ENCODE results near the gene PSMD4. TPM values are rescaled to one million over a fixed set of nuclear protein-coding genes. Genes with fewer than 3 reads are reported as not detected.

Gene PSMD4
- total RNA-seq, 2 experiments from 2014 or later, result 57.2 TPM

DNA sequence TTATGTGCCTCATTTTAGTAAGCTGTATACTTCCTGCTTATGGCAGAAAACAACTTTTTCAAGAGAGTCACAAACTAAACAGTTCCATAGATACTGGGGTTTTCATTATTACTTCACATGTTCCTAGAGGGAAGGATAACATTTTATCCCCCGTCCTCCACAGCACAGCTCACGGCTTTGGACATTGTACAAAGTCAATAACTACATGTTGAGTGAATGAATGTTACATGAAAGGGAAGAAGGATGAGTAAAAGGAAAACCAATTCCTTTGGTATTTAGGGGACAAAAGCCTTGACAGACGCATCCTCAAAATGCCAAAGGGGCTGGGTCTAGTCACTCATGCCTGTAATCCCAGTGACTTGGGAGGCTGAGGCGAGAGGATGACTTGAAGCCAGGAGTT is 57.9 kb downstream of the PSMD4 start:
- H3K27ac Mint-ChIP-seq, result peak overlapping the region; percentile 59
- Histone ChIP-seq H3K4me1 (ENCODE audit: insufficient read depth, low read length) (peaks cover 28% of the 10 kb centered on the region), H3K4me3 (ENCODE audit: low read length) (no peak overlapping the region), H3K27ac (ENCODE audit: low read depth in 1 of 2, low read length in 2 of 2) (peak overlapping the region; percentile 25 to 39), H3K36me3 (ENCODE audit: insufficient read depth, low read length) (peaks cover 94% of the 10 kb centered on the region), H3K27me3 (ENCODE audit: control insufficient read depth in 1 of 2, insufficient read depth in 2 of 2, low read length in 2 of 2) (no peaks in the 10 kb centered on the region), H3K9me3 (ENCODE audit: control insufficient read depth in 1 of 2, insufficient read depth in 1 of 2, low read length in 2 of 2) (no peaks in the 10 kb centered on the region)
- TF ChIP-seq, protein P1, sequence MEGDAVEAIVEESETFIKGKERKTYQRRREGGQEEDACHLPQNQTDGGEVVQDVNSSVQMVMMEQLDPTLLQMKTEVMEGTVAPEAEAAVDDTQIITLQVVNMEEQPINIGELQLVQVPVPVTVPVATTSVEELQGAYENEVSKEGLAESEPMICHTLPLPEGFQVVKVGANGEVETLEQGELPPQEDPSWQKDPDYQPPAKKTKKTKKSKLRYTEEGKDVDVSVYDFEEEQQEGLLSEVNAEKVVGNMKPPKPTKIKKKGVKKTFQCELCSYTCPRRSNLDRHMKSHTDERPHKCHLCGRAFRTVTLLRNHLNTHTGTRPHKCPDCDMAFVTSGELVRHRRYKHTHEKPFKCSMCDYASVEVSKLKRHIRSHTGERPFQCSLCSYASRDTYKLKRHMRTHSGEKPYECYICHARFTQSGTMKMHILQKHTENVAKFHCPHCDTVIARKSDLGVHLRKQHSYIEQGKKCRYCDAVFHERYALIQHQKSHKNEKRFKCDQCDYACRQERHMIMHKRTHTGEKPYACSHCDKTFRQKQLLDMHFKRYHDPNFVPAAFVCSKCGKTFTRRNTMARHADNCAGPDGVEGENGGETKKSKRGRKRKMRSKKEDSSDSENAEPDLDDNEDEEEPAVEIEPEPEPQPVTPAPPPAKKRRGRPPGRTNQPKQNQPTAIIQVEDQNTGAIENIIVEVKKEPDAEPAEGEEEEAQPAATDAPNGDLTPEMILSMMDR (IDR thresholded peaks at IDR 0.05), result no peak
- POLR2A ChIA-PET, result interaction anchor here (2.1 kb wide), 1 partner anchor 15 kb away, joined by 8 read pairs; the partner anchor contains the start of gene PI4KB
- CTCF ChIA-PET, result interaction anchor here (2.0 to 3.3 kb wide), 2 partner anchors 11 to 28 kb away, joined by 11 to 14 read pairs; no protein-coding TSS in a partner anchor
- ATAC-seq (ENCODE audit: poor library complexity) (no peak), DNase-seq (no peak)
- intact Hi-C loops (cut with DNase I, micrococcal nuclease), result no loop called here
- H3K4me3 Mint-ChIP-seq, result no peak overlapping the region
- no peaks in the 10 kb centered on the region for H3K9me3 Mint-ChIP-seq
- peaks cover 89% of the 10 kb centered on the region for H3K36me3 Mint-ChIP-seq (ENCODE audit: low read depth)
- no peaks in the 10 kb centered on the region for H3K27me3 Mint-ChIP-seq
- H3K4me1 Mint-ChIP-seq (ENCODE audit: low read depth), result peaks cover 46% of the 10 kb centered on the region

DNA sequence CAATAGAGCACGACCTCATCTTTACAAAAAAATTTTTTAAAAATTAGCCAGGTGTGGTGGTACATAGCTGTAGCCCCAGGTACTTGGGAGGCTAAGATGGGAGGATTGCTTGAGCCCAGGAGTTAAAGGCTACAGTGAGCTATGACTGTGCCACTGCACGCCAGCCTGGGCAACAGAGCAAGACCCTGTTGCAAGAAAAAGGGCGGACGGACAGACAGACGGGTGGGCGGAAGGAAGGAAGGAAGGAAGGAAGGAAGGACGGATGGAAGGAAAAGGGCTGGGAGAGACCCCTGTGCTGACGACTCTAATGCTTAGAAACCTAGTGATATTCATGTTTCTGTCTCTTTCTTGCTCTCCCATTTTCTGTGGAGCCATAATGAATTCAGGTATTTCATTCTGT is 58.3 kb downstream of the PSMD4 start:
- H3K27me3 ChIP-seq (ENCODE audit: control insufficient read depth in 1 of 2, insufficient read depth in 2 of 2, low read length in 2 of 2), result no peaks in the 10 kb centered on the region
- TF ChIP-seq, protein P1 (IDR thresholded peaks at IDR 0.05), result no peak
- H3K9me3 ChIP-seq (ENCODE audit: control insufficient read depth in 1 of 2, insufficient read depth in 1 of 2, low read length in 2 of 2), result no peaks in the 10 kb centered on the region
- H3K27ac ChIP-seq (ENCODE audit: low read depth in 1 of 2, low read length in 2 of 2), result no peak overlapping the region
- ChIA-PET POLR2A (interaction anchor here (0.6 to 2.1 kb wide), 2 partner anchors 15 to 85 kb away, joined by 3 to 8 read pairs; partner anchors contain the start of gene PI4KB), CTCF (interaction anchor here (2.0 kb wide), 1 partner anchor 12 kb away, joined by 11 read pairs; no protein-coding TSS in a partner anchor)
- peaks cover 94% of the 10 kb centered on the region for H3K36me3 ChIP-seq (ENCODE audit: insufficient read depth, low read length)
- intact Hi-C loops (cut with DNase I, micrococcal nuclease), result no loop called here
- Mint-ChIP-seq H3K4me3 (no peak overlapping the region), H3K36me3 (ENCODE audit: low read depth) (peaks cover 89% of the 10 kb centered on the region), H3K27ac (peak overlapping the region; percentile 59), H3K9me3 (no peaks in the 10 kb centered on the region), H3K27me3 (no peaks in the 10 kb centered on the region), H3K4me1 (ENCODE audit: low read depth) (peaks cover 46% of the 10 kb centered on the region)
- no peak for ATAC-seq (ENCODE audit: poor library complexity)
- no peak for DNase-seq
- H3K4me1 ChIP-seq (ENCODE audit: insufficient read depth, low read length), result peaks cover 28% of the 10 kb centered on the region
- H3K4me3 ChIP-seq (ENCODE audit: low read length), result no peak overlapping the region

DNA sequence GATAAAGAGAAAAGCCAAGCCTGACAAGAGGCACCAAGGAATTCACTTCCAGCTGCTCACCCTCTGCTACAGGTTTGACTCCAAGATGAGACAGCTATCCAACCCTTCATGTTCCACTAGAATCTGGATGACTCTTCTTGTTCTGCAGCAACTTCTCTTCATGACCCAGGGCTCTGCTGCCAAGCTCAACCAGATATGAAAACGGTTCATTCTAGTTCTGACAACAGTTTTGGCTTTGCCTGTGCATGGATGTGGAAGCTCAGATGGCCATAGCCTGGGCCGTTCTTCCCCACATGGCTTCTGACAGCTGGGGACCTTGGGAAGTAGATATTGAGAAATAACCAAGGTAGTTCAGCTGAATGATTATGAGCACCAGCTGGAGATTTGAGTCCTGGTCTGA is 59.0 kb downstream of the PSMD4 start:
- H3K9me3 Mint-ChIP-seq, result no peaks in the 10 kb centered on the region
- peaks cover 88% of the 10 kb centered on the region for H3K36me3 ChIP-seq (ENCODE audit: insufficient read depth, low read length)
- peaks cover 28% of the 10 kb centered on the region for H3K4me1 ChIP-seq (ENCODE audit: insufficient read depth, low read length)
- no peaks in the 10 kb centered on the region for H3K9me3 ChIP-seq (ENCODE audit: control insufficient read depth in 1 of 2, insufficient read depth in 1 of 2, low read length in 2 of 2)
- ChIA-PET POLR2A (interaction anchor here (0.6 to 1.4 kb wide), 2 partner anchors 14 to 84 kb away, joined by 3 to 6 read pairs; partner anchors contain the start of gene PI4KB), CTCF (interaction anchor here (1.3 kb wide), 1 partner anchor 27 kb away, joined by 7 read pairs; no protein-coding TSS in a partner anchor)
- peaks cover 83% of the 10 kb centered on the region for H3K36me3 Mint-ChIP-seq (ENCODE audit: low read depth)
- H3K4me1 Mint-ChIP-seq (ENCODE audit: low read depth), result peaks cover 46% of the 10 kb centered on the region
- ATAC-seq (ENCODE audit: poor library complexity), result no peak
- H3K27me3 ChIP-seq (ENCODE audit: control insufficient read depth in 1 of 2, insufficient read depth in 2 of 2, low read length in 2 of 2), result no peaks in the 10 kb centered on the region
- H3K4me3 Mint-ChIP-seq, result no peak overlapping the region
- H3K27me3 Mint-ChIP-seq, result no peaks in the 10 kb centered on the region
- no peak for DNase-seq
- no peak overlapping the region for H3K27ac ChIP-seq (ENCODE audit: low read depth in 1 of 2, low read length in 2 of 2)
- TF ChIP-seq, protein P1 (IDR thresholded peaks at IDR 0.05), result no peak
- H3K4me3 ChIP-seq (ENCODE audit: low read length), result no peak overlapping the region
- peak overlapping the region; percentile 59 for H3K27ac Mint-ChIP-seq
- intact Hi-C loops (cut with DNase I, micrococcal nuclease), result no loop called here
